Islet precursor cell (in vitro differentiated cells): Measurements from ENCODE around the gene SNX3.
A peak's percentile ranks its signal among the peaks of the same experiment; 100 is the strongest.
"Not testable (repeated sequence)": the region's sequence is repeated elsewhere in the genome, so short reads cannot be mapped to it uniquely, and the experiment has no call there.

Experiments
- DNase-seq: peaks from one replicate; pipeline ENCODE4 v3.0.0-alpha.2; 2018

The SNX3 gene

DNA sequence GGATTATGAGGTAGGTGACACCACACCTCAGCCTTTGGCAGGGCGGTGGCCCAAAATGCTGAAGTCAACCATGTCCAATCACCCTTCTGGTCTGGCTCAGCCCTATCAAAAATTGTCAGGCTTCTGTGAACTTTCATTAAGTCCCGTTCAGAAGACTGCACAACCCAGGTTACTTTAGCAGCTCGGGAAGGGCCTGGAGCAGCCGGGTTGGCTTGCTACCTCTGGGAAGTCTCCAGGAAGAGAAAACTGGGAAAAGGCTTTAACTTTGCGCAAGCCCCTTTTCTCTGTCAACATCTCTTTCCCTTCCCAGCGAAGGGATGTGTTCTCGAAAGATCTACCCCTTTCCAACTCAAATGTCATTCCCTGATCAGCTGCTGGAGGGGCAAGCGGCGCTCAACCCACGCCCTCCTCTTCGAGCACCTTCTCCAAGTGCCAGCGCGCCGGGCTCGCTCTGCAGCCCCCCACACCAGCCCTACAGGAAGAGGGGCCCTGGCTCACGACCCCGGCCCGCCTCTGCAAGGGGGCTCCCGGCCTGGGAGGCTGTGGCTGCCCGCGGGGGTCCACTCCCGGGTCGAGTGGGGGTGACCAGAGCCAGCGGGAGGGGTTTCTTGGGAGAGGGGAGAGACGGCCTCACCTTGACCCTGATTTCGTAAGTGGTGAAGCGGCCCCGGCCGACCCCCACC lies 573 bp downstream of the SNX3 start:
- peak; percentile 76 for DNase-seq

GRCh38 chr6:108254433-108255410 lies 6.1 kb downstream of the SNX3 start:
- no peak for DNase-seq

GRCh38 chr6:108253241-108253640 lies 7.6 kb downstream of the SNX3 start:
- DNase-seq = no peak

DNA sequence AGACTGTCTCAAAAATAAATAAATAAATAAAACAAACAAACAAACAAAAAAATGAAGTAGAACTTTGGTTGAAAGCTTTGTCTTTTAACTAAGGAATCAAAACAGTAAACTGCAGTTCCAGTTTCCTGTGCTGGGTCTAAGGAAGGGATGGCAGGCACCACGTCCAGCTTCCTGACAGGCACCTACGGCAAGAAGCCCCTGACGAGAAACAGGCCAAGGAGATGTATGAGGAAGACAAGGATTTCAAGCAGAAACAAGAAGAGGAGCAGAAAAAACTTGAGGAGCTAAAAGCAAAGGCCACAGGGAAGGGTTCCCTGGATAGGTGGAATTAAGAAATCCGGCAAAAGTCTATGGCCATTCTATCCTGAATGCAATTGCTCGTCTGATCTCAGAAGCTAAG lies 8.8 kb downstream of the SNX3 start:
- DNase-seq = peak; percentile 63

DNA sequence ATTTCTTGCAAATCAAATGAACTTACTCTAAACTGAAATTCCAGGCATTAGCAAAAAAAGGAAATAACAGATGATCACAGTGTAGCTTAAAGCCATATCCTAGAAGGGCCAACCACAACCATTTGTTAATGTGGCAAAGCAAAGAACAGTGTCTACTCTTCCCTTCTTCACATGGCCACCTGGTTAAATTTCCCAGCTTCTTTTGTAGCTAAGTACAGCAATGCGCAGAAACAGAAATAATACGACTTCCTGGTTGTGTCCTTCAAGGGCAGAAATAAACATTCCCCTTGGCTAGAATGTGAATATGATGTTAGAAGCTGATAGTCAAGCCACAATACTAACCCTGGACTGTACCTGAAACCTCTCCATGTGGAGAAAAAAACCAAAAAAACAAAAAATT lies 9.6 kb downstream of the SNX3 start:
- DNase-seq = no peak

- DNase-seq = no peak
These were observed 10.5 kb downstream of the SNX3 start for GRCh38 chr6:108250240-108250866.

GRCh38 chr6:108247965-108248536 lies 12.8 kb downstream of the SNX3 start:
- DNase-seq = no peak

DNA sequence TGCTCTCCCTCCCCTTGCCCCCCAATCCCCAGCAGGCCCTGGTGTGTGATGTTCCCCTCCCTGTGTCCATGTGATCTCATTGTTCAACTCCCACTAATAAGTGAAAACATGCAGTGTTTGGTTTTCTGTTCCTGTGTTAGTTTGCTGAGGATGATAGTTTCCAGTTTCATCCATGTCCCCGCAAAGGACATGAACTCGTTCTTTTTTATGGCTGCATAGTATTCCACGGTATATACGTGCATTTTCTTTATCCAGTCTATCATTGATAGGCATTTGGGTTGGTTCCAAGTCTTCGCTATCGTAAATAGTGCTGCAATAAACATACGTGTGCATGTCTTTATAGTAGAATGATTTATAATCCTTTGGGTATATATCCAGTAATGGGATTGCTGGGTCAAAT lies 15.7 kb downstream of the SNX3 start:
- not testable (repeated sequence) for DNase-seq

DNA sequence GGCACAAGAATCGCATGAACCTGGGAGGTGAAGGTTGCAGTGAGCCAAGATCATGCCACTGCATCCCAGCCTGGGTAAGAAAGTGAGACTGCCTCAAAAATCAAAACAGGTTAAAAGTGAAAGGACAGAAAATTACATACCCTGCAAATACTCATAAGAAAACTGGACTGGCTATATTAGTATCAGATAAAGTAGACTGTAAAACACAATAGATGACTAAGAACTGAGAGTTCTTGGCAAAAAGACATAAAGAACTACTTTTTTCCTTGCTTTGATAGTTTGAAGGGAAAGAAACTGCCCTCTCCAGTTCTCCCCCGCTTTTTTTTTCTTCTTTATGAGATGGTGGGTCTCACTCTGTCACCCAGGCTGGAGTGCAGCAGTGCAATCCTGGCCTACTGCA lies 17.0 kb downstream of the SNX3 start:
- no peak for DNase-seq

DNA sequence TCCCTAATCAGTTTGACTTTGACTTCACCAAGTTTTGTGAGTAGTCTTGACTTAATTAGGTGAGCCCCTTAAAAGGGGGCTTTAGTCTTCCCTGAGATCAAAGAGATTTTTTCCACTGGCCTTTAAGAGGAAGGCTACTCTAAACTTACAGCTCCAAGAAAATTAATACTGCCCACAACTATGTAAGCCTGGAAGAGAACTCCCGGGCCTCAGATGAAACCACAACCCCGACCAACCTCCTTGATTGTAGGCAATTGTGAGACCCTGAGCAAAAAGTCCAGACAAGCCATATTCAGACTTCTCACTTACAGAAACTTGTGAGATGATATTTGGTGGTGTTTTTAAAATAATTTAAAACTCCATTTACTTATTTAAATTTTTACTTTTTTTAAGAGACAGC lies 18.1 kb downstream of the SNX3 start:
- DNase-seq = no peak

- DNase-seq = no peak
These were observed 18.6 kb downstream of the SNX3 start for GRCh38 chr6:108242259-108242658.

- no peak for DNase-seq
These were observed 22.5 kb downstream of the SNX3 start for GRCh38 chr6:108238322-108238721.

GRCh38 chr6:108236791-108237190 lies 24.0 kb downstream of the SNX3 start:
- DNase-seq = no peak

- no peak for DNase-seq
These were observed 25.7 kb downstream of the SNX3 start for GRCh38 chr6:108235127-108235526.

DNA sequence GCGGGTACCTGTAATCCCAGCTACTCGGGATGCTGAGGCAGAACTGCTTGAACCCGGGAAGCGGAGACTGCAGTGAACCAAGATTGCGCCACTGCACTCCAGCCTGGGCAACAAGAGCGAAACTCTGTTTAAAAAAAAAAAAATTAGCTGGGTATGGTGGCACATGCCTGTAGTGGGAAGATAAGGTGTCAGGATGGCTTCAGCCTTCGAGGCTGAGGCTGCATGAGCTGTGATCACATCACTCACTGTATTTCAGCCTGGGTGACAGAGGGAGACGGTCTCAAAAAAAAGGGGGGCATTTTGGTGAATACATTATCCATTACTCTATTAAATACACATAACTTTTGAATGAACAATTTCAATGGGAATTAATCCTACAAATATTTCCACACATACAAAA lies 32.4 kb downstream of the SNX3 start:
- DNase-seq = no peak

GRCh38 chr6:108227290-108227689 lies 33.5 kb downstream of the SNX3 start:
- no peak for DNase-seq

- DNase-seq = no peak
These were observed 38.3 kb downstream of the SNX3 start for GRCh38 chr6:108222504-108222903.

DNA sequence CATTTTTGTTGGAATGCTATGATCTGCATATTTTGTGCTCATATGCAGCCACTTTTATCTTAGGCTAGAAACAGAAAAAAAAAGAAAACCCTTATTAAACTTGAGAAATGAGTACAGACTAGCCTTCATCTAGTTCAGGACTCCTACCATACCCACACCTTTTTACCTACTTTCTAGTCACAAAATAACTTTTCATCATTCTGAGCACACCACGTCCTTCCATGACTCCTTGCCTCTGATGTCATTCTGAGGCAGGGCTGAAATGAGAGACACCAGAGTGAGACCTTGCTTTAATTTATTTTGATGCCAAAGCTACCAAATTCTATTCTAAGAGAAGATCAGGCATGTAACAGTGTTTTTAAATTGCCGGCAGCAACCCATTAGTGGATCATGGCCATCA lies 38.8 kb downstream of the SNX3 start:
- no peak for DNase-seq

- DNase-seq = no peak
These were observed 49.2 kb downstream of the SNX3 start for GRCh38 chr6:108211671-108212070.

GRCh38 chr6:108210556-108210955 lies 50.3 kb downstream of the SNX3 start:
- no peak for DNase-seq

DNA sequence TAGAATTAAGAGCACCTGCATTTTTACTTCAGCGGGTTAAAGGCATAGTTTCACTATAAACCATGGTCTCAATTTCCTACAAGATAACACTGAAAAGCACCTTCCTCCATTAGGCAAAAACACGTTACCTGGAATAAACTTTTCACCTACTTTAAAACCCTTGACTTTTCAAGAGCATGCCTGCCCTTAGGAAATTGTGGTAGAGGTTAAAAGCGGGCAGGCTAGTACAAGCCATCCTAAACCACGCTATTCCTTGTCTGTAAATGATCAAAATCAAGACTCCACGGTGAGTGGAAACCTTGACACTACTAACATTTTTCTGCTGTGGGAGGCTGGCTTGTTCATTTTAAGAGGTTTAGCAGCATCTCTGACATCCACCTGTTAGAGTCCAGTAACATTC lies 51.1 kb downstream of the SNX3 start:
- no peak for DNase-seq

DNA sequence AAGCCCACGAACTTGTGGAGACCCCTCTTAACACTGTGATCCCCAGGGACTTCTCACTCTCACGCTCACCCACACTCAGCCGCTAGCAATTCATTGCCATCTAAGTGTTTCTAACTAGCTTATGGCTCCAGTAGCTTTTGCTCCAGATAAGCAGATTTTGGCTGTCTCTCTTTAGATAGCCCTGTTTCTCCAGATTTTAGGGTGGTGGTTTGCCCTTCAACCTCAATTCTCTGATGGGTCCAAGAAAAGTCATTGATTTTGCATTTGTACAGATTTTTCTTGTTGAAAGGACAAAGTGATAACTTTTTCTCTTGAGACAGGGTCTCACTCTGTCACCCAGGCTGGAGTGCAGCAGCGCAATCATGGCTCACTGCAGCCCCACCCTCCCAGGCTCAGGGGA lies 53.8 kb downstream of the SNX3 start:
- no peak for DNase-seq
